Cardiac fibroblast (primary cell): ENCODE data around the gene CXCR6.

Experiments
- DNase-seq, 2 donors: peaks; one replicate each; pipeline versions ENCODE4 v3.0.0 to v3.0.0-alpha.2; 2010; ENCODE audit warnings: low read depth in 2 of 2
- H3K4me3 ChIP-seq, 2 donors: replicated peaks in 1 of 2; 1 replicate in 1 of 2; 2 replicates in 1 of 2; pipeline ENCODE4 v1.5.1; 2011; ENCODE audit warnings: low read depth in 2 of 2, low read length in 2 of 2, mild to moderate bottlenecking in 2 of 2, moderate library complexity in 1 of 2
- TF ChIP-seq, protein P1 (sequence below): IDR thresholded peaks from one replicate; pipeline ENCODE4 v1.5.1; 2011; ENCODE audit warnings: low read depth, mild to moderate bottlenecking, low read length, inconsistent platforms

CXCR6 gene

GRCh38 chr3:45972534-45973402 is 29.5 kb downstream of the CXCR6 start:
- peak; percentile 86 to 92 for DNase-seq
- TF ChIP-seq, protein P1, sequence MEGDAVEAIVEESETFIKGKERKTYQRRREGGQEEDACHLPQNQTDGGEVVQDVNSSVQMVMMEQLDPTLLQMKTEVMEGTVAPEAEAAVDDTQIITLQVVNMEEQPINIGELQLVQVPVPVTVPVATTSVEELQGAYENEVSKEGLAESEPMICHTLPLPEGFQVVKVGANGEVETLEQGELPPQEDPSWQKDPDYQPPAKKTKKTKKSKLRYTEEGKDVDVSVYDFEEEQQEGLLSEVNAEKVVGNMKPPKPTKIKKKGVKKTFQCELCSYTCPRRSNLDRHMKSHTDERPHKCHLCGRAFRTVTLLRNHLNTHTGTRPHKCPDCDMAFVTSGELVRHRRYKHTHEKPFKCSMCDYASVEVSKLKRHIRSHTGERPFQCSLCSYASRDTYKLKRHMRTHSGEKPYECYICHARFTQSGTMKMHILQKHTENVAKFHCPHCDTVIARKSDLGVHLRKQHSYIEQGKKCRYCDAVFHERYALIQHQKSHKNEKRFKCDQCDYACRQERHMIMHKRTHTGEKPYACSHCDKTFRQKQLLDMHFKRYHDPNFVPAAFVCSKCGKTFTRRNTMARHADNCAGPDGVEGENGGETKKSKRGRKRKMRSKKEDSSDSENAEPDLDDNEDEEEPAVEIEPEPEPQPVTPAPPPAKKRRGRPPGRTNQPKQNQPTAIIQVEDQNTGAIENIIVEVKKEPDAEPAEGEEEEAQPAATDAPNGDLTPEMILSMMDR, result no peak

GRCh38 chr3:45974686-45975085 is 31.4 kb downstream of the CXCR6 start:
- no peak for DNase-seq
- TF ChIP-seq, protein P1, result no peak
- H3K4me3 ChIP-seq, result no peak overlapping the region

More at GRCh38 chr3:45972534-45973402, 29.5 kb downstream of the CXCR6 start:
- H3K4me3 ChIP-seq, result no peak overlapping the region

DNA sequence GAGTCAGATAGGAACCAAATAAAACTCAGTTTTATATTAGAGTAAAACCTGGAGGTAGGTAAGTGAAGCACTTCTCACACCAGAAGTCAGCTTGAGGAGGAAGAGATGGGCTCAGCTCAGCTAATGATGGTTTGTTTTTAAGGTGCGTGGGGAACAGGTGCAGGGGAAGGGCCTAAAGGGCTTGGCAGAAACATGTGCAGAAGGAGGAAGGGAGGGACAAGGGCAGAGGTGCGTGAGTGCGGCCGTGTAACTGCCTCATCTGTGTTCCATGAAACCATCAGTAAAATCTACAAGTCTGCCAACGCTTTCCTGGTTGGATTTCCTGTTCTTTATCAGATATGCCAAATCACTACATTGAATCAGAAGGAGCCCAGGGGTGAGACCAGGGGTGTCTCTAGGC is 32.4 kb downstream of the CXCR6 start:
- TF ChIP-seq, protein P1, result no peak
- no peak for DNase-seq
- no peak overlapping the region for H3K4me3 ChIP-seq

GRCh38 chr3:45976191-45977091 is 33.2 kb downstream of the CXCR6 start:
- TF ChIP-seq, protein P1, result no peak
- H3K4me3 ChIP-seq, result no peak overlapping the region
- no peak for DNase-seq

DNA sequence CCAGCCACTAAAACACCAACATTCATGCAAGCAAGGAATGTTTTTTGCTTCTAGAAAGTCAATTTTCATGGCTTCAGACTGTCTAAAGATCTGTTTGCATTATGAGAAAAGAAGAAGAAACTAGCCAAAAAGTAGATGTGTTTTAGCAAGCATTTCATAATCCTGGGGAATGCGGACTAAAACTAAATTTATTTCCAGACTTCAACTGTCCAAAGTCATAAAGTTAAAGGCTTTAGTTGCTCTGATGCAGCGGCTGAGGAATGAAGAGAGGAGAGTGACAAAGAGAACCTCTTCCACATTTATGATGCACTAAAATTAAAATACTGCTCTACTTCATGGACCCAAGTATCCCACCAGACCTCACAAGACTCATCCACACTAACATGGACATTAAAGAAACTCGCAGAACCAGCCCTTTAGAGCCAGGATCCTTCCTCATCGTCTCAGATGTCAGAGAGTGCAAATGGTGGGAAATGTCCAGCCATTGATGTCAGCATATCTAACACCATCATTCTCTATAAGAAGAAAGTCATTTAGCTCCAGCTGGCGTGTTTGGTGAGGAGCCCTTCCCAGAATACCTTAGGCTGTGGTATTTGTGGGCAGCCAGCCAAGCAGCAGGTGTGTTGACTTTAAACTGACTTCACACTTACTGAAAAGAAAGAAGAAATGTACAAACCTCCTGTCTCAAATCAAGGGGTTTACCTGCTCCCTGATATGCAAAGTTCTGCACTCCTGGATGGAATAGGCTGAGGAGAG is 34.9 kb downstream of the CXCR6 start:
- DNase-seq, result no peak
- no peak overlapping the region for H3K4me3 ChIP-seq
- TF ChIP-seq, protein P1, result no peak

DNA sequence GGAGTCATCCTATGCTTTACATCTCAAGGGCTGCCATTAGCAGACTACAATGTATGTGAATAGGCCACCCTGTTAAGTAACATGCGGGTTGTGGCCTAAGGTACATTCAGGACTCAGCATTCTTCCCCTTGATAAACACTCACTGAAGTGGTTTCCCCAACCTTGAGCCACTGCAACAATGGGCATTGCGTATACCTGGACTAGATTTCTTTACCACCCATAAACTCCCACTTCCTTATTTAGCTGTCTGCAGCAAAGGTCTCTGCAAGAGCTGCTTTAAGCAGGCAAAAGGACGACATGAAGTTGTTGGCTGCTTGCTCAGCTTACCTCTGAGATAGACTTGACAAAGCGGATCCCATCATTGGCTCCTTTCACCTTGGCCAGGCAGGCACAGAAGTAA is 36.1 kb downstream of the CXCR6 start:
- DNase-seq, result no peak
- H3K4me3 ChIP-seq, result no peak overlapping the region
- TF ChIP-seq, protein P1, result no peak
